NCI-H82 treated with DMSO at 0.1 percent for 48 hours (cell line): ENCODE data around the gene CUL1.

Experiments used
- DNase-seq: peaks from one replicate; lab custom pipeline; 2025; ENCODE audit not compliant: unreplicated experiment; lab: John Stamatoyannopoulos, UW

Gene CUL1

GRCh38 chr7:148799893-148800555 is 101.3 kb downstream of the CUL1 start:
- no peak for DNase-seq

DNA sequence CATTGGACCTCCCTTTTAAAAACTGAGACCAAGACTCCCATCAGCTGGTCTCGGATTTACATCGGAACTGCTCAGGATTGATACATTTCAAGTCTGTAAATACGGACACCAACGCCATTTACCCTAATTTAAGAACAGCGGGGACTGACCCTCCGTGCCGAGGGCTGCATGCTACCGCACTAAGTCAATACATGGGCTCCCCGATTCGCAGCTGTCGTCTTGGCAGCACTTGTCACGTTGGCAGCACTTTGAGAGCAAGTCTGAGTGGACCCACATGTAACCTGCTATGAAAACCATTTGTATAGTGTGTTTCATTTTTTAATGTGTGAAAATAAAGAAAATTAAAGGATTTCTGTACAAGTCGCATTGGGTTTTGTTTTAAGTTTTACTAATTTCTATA is 102.0 kb downstream of the CUL1 start:
- DNase-seq = no peak

DNA sequence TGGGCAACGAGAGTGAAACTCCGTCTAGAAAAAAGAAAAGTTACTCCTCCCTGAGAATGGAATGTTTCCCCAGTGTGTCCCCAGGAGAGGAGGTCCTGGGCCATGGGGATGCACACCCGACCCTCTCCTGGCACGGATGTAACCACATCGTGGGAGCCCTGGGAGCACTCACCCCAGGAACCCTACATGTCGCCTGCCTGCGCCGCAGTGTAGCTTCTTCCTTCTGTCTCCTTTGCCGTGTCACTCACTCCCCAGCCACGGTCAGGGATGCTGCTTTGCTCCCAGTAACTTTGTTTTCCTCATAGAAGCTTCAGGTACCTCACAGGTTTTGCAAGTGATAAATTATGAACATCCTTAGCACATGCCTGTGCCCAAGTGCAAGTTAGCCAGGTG is 103.4 kb downstream of the CUL1 start:
- no peak for DNase-seq

- DNase-seq = no peak
Measured at GRCh38 chr7:148803094-148803493, 104.4 kb downstream of the CUL1 start.

DNA sequence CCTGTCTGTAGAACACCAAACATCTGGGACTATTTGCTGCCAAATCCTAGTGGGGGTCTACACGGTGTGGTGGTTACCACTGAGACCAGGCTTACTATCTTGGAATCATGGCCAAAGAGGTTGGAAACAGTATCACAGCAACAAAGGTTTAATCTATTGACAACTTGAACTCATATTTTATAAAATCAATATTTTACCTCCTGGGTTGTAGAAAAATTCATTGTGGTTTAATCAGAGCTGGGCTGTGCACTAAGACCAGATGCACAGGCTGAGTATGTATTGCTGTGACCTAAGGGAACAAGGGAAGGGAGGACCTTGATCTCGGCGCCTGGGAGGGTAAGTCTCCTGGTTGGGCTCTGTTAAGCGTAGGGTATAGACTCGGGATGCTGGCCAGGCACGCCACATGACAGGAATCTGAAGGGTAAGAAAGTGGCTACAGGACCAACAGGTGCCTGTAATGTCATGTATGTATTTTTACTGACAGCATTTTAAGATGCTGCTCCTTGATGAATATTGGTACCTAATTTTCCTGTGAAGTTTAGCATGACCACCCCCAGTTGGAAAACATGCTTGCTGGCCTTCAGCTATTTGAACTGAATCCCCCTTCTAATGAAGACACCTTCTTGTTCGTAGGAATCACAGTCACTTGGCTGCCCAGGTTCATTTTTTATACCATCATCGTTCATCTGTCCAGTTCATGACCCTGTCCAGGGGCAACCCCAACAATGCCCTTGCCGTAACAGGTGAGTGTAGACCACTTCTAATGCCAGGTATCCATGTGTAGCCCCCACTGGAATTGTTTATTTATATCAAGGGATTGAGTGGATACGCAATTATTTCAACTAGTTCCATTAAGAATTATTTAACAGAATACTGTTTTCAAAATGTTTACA is 105.9 kb downstream of the CUL1 start:
- DNase-seq = no peak

GRCh38 chr7:148806187-148806586 is 107.5 kb downstream of the CUL1 start:
- no peak for DNase-seq

- DNase-seq = no peak
Measured at GRCh38 chr7:148807436-148807835, 108.7 kb downstream of the CUL1 start.

DNA sequence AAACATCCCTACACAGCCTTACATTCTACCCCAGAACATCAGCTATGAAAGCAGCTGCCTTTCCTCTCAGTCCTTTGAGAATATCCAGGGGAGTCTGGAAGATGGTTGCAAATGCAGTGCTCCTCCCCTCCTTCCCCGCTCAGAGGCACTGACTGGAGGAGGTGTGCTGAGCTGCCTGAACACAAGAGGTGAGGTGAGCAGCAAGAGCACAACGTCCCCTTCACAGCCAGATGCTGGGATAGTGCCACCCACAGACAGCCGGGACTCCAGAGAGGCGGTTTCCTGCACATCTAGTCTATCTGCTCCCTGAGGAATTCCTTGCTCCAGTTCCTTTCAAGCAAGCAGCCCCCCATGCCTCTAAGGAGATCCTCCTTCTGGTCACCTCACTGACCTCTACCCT is 111.2 kb downstream of the CUL1 start:
- no peak for DNase-seq

GRCh38 chr7:148811892-148812291 is 113.2 kb downstream of the CUL1 start:
- no peak for DNase-seq

GRCh38 chr7:148813890-148814289 is 115.2 kb downstream of the CUL1 start:
- no peak for DNase-seq

DNA sequence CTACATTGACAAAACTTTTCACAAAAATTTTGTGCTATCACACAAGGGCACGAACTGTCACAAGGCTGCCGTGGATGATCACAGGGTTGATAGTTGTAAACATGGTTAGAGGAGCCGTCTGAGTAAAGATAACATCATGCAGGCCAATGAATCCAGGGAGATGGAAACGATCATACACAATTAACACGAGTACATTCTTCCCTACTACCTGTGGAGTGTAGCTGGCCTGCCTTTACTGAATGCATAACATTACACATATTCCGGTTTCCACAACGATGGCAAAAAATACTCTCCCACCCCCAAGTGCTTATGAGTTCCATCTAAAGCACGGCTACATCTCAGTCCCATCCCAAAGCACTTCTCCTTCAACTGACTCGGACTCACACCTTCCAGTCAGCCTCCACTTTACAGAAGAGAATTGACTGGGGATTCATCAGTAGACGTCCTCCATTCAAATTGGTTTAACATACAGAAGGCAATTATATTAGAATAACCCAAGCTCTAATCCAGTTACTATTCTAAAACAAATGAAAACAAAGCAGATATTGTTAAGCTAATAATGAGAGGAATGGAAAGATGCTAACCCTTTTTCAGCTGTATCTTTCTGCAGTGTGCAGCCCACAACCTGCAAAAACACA is 116.3 kb downstream of the CUL1 start:
- DNase-seq = no peak

- DNase-seq = no peak
Measured at GRCh38 chr7:148815612-148816011, 116.9 kb downstream of the CUL1 start.

GRCh38 chr7:148819697-148820360 is 121.1 kb downstream of the CUL1 start:
- no peak for DNase-seq

GRCh38 chr7:148821422-148821821 is 122.7 kb downstream of the CUL1 start:
- no peak for DNase-seq

DNA sequence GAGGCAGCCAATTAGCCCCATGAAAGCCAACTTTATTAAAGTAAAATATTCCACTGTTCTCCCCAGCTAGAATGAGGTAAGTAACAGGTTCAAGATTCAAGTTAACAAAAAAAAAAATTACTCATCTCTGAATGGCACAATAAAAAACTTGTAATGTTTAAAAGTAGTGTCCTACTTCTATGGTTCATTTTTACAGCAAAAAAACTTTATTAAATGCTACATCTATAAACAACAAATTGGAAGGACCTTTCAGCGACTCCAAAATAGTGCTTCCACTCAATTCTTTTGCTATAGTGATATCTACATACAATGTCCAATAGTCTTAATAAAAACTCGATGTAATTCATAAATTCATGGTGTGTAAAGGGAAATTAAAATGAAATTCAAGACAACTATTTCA is 126.2 kb downstream of the CUL1 start:
- DNase-seq = no peak

DNA sequence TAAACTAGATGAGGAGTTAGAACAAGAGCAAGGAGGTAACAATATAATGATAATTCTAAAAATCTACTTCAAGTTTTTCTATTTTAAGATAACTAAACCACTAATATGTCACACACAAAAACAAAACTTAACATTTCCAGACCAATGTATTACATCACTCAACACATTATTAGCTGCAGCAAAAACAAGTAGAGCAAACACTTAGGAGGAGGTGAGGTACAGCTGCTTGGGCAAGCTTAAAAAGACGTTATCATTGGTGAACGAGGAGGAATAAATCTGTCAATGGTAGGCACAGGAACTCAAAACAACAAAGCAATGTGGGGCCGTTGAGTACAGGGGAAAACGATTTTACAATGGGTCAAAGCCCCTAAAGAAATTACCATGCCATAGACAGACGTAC is 126.6 kb downstream of the CUL1 start:
- DNase-seq = no peak

DNA sequence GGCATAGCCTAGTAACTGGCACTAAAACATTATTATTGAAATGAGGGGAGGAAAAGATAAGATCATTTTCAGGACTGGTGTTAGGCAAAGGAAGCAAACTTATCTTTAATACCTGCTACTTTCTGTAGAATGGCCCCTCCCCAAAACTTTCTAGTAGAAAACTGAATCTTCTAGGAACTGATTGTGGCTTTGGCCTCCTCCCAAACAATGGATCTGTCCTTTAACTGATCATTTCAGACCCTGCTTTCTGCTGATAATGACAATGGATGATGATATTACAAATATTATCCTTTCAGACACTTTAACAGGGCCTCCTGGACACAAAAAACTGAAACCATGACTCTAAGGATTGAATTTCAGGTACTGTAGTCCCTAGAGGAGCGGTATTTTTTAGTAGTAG is 130.3 kb downstream of the CUL1 start:
- no peak for DNase-seq

GRCh38 chr7:148830897-148831692 is 132.4 kb downstream of the CUL1 start:
- DNase-seq = no peak

GRCh38 chr7:148831782-148832181 is 133.1 kb downstream of the CUL1 start:
- no peak for DNase-seq

- no peak for DNase-seq
Measured at GRCh38 chr7:148834605-148835004, 135.9 kb downstream of the CUL1 start.

- no peak for DNase-seq
Measured at GRCh38 chr7:148835854-148836253, 137.2 kb downstream of the CUL1 start.
